K562 (cell line): ENCODE results near the gene SLC12A3. TPM values are rescaled to one million over a fixed set of nuclear protein-coding genes. Genes with fewer than 3 reads are reported as not detected.
"Not testable (repeated sequence)": the region's sequence is repeated elsewhere in the genome, so short reads cannot be mapped to it uniquely, and the experiment has no call there.

Source experiments
- ATAC-seq: fragments of 200-7000 bp; cut with Tn5 transposase; 3 replicates; pipeline ENCODE4 v1.9.1; 2020; ENCODE audit warnings: moderate library complexity
- BruUV-seq: library from RNA; stranded (reverse); fragments of 400-500 nt; replicated peaks from 2 replicates; lab custom pipeline; 2021; lab: Mats Ljungman, UMichigan
- CTCF ChIA-PET: fragments of 300-600 bp; formaldehyde crosslinking; extraction: SDS; loops from one replicate; lab custom pipeline; 2021; ENCODE audit warnings: low intra/inter-chr PET ratio; lab: Yijun Ruan, JAX
- POLR2A ChIA-PET: fragments of 300-600, 350-650 bp; sonication (Branson Sonifier 250); formaldehyde crosslinking; extraction: SDS; loops from one replicate; lab custom pipeline; 2021; ENCODE audit warnings: antibody characterized with exemption, inconsistent platforms; lab: Yijun Ruan, JAX
- DNase-seq, 4 experiments: peaks; one replicate each; pipeline versions ENCODE4 v3.0.0 to v3.0.0-alpha.2; 2011 to 2018; ENCODE audit warnings: low spot score in 3 of 4, mixed read lengths in 3 of 4; ENCODE audit errors: extremely low read depth in 1 of 4
- FAIRE-seq: peaks from 2 replicates; lab custom pipeline; 2011; peaks lifted over from hg19 to GRCh38; lab: Jason Lieb, UNC
- H2AFZ ChIP-seq: 2 replicates; pipeline ENCODE4 v1.6.0; 2011; ENCODE audit warnings: low read depth, low read length, control low read depth, inconsistent platforms
- H3K27ac ChIP-seq: fragments of 200-600 bp; 3 replicates; pipeline ENCODE4 v1.8.0; 2011; ENCODE audit warnings: low read depth, mild to moderate bottlenecking, control low read depth, inconsistent platforms, low read length, moderate library complexity, mixed read lengths; ENCODE audit errors: extremely low read depth
- H3K27me3 ChIP-seq, 2 experiments: fragments of 300-600 bp in 1 of 2; 2 replicates in 1 of 2; 3 replicates in 1 of 2; pipeline versions ENCODE4 v1.6.0 to v1.8.0; 2011; ENCODE audit warnings: inconsistent platforms in 2 of 2, low read length in 2 of 2, mild to moderate bottlenecking in 1 of 2, mixed read lengths in 1 of 2, moderate library complexity in 1 of 2; ENCODE audit not compliant: control insufficient read depth in 2 of 2, insufficient read depth in 2 of 2
- H3K36me3 ChIP-seq: fragments of 300-600 bp; 3 replicates; pipeline ENCODE4 v1.8.0; 2011; ENCODE audit warnings: mild to moderate bottlenecking, low read length, inconsistent platforms; ENCODE audit not compliant: control insufficient read depth, insufficient read depth
- H3K4me1 ChIP-seq, 2 experiments: fragments of 200-600 bp in 1 of 2; replicated peaks in 1 of 2; 2 replicates in 1 of 2; 3 replicates in 1 of 2; pipeline versions ENCODE4 v1.5.1 to v1.8.0; 2011; ENCODE audit warnings: inconsistent platforms in 2 of 2, low read length in 2 of 2, mild to moderate bottlenecking in 1 of 2, mixed read lengths in 1 of 2, moderate library complexity in 1 of 2; ENCODE audit not compliant: control insufficient read depth in 2 of 2, insufficient read depth in 2 of 2
- H3K4me2 ChIP-seq: 2 replicates; pipeline ENCODE4 v1.6.1; 2011; ENCODE audit warnings: low read length, control low read depth, inconsistent platforms, mixed read lengths; ENCODE audit not compliant: insufficient read depth
- H3K4me3 ChIP-seq: fragments of 200-600 bp; sonication (generic), shearing (Covaris generic); 2 replicates; pipeline ENCODE4 v1.5.1; 2016; ENCODE audit warnings: control low read depth, inconsistent platforms
- H3K79me2 ChIP-seq: fragments of 200-600 bp; 3 replicates; pipeline ENCODE4 v1.8.0; 2011; ENCODE audit warnings: low read length, inconsistent platforms; ENCODE audit not compliant: control insufficient read depth, insufficient read depth
- H3K9ac ChIP-seq, 2 experiments: 2 replicates each; pipeline versions ENCODE4 v1.6.0 to v1.6.1; 2011; ENCODE audit warnings: low read depth in 2 of 2, low read length in 2 of 2, control low read depth in 1 of 2, inconsistent platforms in 1 of 2, mild to moderate bottlenecking in 1 of 2, mixed read lengths in 1 of 2; ENCODE audit not compliant: insufficient read depth in 1 of 2
- H3K9me1 ChIP-seq: one replicate; pipeline ENCODE4 v1.6.0; 2011; ENCODE audit warnings: inconsistent platforms, mild to moderate bottlenecking, low read length, moderate library complexity; ENCODE audit not compliant: control insufficient read depth, insufficient read depth
- H3K9me3 ChIP-seq: replicated peaks from 2 replicates; pipeline ENCODE4 v1.5.1; 2011; ENCODE audit warnings: low read depth, low read length, inconsistent platforms; ENCODE audit not compliant: control insufficient read depth, insufficient read depth
- H4K20me1 ChIP-seq: replicated peaks from 2 replicates; pipeline ENCODE4 v1.6.1; 2011; ENCODE audit warnings: low read length, inconsistent platforms, mixed read lengths; ENCODE audit not compliant: control insufficient read depth, insufficient read depth
- DDX20 ChIP-seq: fragments of 450-650 bp; IDR thresholded peaks from 2 replicates; pipeline ENCODE4 v1.6.1; 2016; ENCODE audit warnings: missing genetic modification characterization, low read depth, mild to moderate bottlenecking, missing compliant biosample characterization, moderate library complexity
- ETS2 ChIP-seq: IDR thresholded peaks from 2 replicates; pipeline ENCODE4 v1.6.1; 2016; ENCODE audit warnings: borderline replicate concordance, missing genetic modification characterization, mild to moderate bottlenecking, moderate library complexity, missing compliant biosample characterization; ENCODE audit not compliant: poor library complexity, severe bottlenecking
- HOXB6 ChIP-seq: fragments of 250-450 bp; sonication (Bioruptor Pico); IDR thresholded peaks from 2 replicates; pipeline ENCODE4 v1.5.1; 2022; ENCODE audit warnings: mild to moderate bottlenecking, borderline replicate concordance
- MEF2D ChIP-seq: conservative IDR thresholded peaks from 2 replicates; pipeline ENCODE4 v1.6.1; 2016; ENCODE audit warnings: low read depth, missing genetic modification characterization, missing compliant biosample characterization
- SLC30A9 ChIP-seq: fragments of 250-450 bp; sonication (Bioruptor Pico); IDR thresholded peaks from 2 replicates; pipeline ENCODE4 v1.8.0; 2022; ENCODE audit warnings: mild to moderate bottlenecking, moderate library complexity
- SMARCA5 ChIP-seq: fragments of 450-650 bp; IDR thresholded peaks from 2 replicates; pipeline ENCODE4 v1.6.1; 2016
- ZNF79 ChIP-seq: fragments of 250-450 bp; sonication (Bioruptor Pico); IDR thresholded peaks from 2 replicates; pipeline ENCODE4 v1.4.0; 2020; ENCODE audit warnings: low read depth, mild to moderate bottlenecking, moderate library complexity
- WGBS: fragments of 100-300 bp; shearing (Covaris generic); methylation state at CpG from one replicate; pipeline ENCODE4 v1.1.6; 2016; ENCODE audit warnings: low coverage, mixed read lengths; ENCODE audit not compliant: insufficient coverage; ENCODE audit errors: missing lambda C conversion rate; 5-methylcytosine and 5-hydroxymethylcytosine counted together
- in situ Hi-C: fragments of 300-500 bp; cut with MboI; formaldehyde crosslinking; loops from 4 replicates; pipeline ENCODE4 v1.15.0; 2018; ENCODE audit warnings: inconsistent platforms, mixed read lengths
- intact Hi-C: fragments of 100-400 bp; cut with micrococcal nuclease; formaldehyde crosslinking; loops from 2 replicates; pipeline ENCODE4 v1.14.2; 2022
- polyA plus RNA-seq, 8 experiments: library from polyadenylated mRNA; depleted of rRNA in 4 of 8; stranded (reverse) in 5 of 8; unstranded in 3 of 8; fragments of >200 nt; fragmentation: Nextera tagmentation in 2 of 8; fragmentation: Illumina TruSeq in 1 of 8; extraction: Ambion mirVana in 2 of 8; extraction: Trizol in 1 of 8; gene quantifications; 2 replicates each; pipeline versions ENCODE4 v1.2.1 to v1.2.3, GENCODE V29; 2011 to 2014; ENCODE audit warnings: inconsistent platforms in 1 of 8, missing spikeins in 1 of 8
- total RNA-seq, 7 experiments: library from RNA; depleted of rRNA in 6 of 7; stranded (reverse); fragments of >200 nt in 6 of 7; fragmentation: Illumina TruSeq in 2 of 7; extraction: Trizol in 2 of 7; gene quantifications; 2 replicates each; pipeline versions ENCODE4 v1.2.1 to v1.2.3, GENCODE V29; 2011 to 2021; ENCODE audit warnings: low replicate concordance in 1 of 7
- TF ChIP-seq, protein P1 (sequence below): IDR thresholded peaks from 2 replicates; pipeline ENCODE4 v1.6.1; 2011; ENCODE audit warnings: borderline replicate concordance, low read depth, mild to moderate bottlenecking, moderate library complexity, low read length; ENCODE audit not compliant: insufficient read depth, poor library complexity, severe bottlenecking
- TF ChIP-seq, protein P2 (sequence below): IDR thresholded peaks from 2 replicates; pipeline ENCODE4 v1.6.1; 2016; ENCODE audit warnings: missing genetic modification characterization, missing compliant biosample characterization

The SLC12A3 gene
- total and polyA plus RNA-seq, 9 of the 15 experiments (the other 6 are each of a cell fraction or from before 2014, with no cell fraction given): not detected

DNA sequence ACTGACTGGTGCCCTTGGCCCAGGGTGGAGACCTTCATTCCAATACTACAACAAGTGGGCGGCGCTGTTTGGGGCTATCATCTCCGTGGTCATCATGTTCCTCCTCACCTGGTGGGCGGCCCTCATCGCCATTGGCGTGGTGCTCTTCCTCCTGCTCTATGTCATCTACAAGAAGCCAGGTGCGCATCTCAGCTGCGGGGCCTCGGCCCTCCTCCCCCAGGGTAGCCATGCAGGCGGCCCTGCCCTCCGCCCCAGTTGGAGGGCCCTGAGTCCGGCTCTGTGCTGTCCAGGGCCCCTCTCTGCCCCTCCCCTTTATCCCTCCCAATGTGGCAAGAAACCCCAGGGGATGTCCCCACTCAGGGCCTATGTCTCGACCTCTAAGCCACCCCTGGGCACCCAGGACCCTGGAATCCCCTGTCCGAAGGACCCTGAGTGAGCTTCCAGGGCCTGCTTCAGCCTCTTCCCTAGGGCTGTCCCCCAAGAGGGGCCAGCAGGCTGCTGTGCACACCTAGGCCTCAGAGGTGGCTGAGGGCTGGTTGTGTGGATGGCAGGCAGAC lies 19.1 kb downstream of the SLC12A3 start (continued):
- TF ChIP-seq MEF2D (tag) (no peak), ETS2 (tag) (no peak), HOXB6 (CRISPR knock-in tag) (no peak), ZNF79 (CRISPR knock-in tag) (no peak), DDX20 (tag) (no peak), SLC30A9 (CRISPR knock-in tag) (no peak), SMARCA5 (no peak)
- TF ChIP-seq, protein P1, sequence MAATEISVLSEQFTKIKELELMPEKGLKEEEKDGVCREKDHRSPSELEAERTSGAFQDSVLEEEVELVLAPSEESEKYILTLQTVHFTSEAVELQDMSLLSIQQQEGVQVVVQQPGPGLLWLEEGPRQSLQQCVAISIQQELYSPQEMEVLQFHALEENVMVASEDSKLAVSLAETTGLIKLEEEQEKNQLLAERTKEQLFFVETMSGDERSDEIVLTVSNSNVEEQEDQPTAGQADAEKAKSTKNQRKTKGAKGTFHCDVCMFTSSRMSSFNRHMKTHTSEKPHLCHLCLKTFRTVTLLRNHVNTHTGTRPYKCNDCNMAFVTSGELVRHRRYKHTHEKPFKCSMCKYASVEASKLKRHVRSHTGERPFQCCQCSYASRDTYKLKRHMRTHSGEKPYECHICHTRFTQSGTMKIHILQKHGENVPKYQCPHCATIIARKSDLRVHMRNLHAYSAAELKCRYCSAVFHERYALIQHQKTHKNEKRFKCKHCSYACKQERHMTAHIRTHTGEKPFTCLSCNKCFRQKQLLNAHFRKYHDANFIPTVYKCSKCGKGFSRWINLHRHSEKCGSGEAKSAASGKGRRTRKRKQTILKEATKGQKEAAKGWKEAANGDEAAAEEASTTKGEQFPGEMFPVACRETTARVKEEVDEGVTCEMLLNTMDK: no peak
- TF ChIP-seq, protein P2, sequence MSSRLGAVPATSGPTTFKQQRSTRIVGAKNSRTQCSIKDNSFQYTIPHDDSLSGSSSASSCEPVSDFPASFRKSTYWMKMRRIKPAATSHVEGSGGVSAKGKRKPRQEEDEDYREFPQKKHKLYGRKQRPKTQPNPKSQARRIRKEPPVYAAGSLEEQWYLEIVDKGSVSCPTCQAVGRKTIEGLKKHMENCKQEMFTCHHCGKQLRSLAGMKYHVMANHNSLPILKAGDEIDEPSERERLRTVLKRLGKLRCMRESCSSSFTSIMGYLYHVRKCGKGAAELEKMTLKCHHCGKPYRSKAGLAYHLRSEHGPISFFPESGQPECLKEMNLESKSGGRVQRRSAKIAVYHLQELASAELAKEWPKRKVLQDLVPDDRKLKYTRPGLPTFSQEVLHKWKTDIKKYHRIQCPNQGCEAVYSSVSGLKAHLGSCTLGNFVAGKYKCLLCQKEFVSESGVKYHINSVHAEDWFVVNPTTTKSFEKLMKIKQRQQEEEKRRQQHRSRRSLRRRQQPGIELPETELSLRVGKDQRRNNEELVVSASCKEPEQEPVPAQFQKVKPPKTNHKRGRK (tag): no peak

DNA sequence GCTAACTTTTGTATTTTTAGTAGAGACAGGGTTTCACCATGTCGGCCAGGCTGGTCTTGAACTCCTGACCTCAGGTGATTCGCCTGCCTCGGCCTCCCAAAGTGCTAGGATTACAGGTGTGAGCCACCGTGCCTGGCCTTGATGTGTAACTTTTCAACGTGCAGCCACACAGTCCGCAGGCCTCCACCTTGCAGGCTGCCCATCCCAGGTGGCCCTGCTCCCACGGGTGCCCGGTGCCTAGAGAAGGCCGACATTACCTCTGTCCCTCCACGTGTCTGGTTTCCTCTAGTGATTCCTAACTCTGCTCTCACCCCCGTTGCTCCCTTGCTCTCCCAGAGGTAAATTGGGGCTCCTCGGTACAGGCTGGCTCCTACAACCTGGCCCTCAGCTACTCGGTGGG lies 19.9 kb downstream of the SLC12A3 start:
- POLR2A ChIA-PET, H3K36me3 ChIP-seq, BruUV-seq, in situ Hi-C loops, H4K20me1 ChIP-seq, H3K79me2 ChIP-seq, H3K9me1 ChIP-seq, H3K27ac ChIP-seq, DNase-seq, H2AFZ ChIP-seq, H3K4me2 ChIP-seq, CTCF ChIA-PET, FAIRE-seq, H3K4me3 ChIP-seq, H3K9me3 ChIP-seq, ATAC-seq, intact Hi-C loops, H3K9ac ChIP-seq: not testable (repeated sequence)
- WGBS: 21% methylated on average over 12 of the region's 13 CpGs
- Histone ChIP-seq H3K4me1 (peaks cover 0 to 16% of the 10 kb centered on the region in 2 experiments; a peak in 2 of 5 replicates), H3K27me3 (peaks cover 10 to 28% of the 10 kb centered on the region in 2 experiments; a peak in 4 of 5 replicates)
